Transverse colon (tissue), 4 donors: ENCODE measurements around the gene CHRD. TPM values are rescaled to one million over a fixed set of nuclear protein-coding genes. Genes with fewer than 3 reads are reported as not detected.

Experiments
- DNase-seq: peaks from one replicate; pipeline ENCODE4 v3.0.0-alpha.2; 2019
- H3K27ac ChIP-seq, 4 donors: fragments of 200-600 bp; sonication (generic); 2 replicates each; pipeline ENCODE4 v1.5.1; 2016 to 2018; ENCODE audit warnings: inconsistent platforms in 4 of 4
- H3K27me3 ChIP-seq: fragments of 200-600 bp; sonication (generic); 2 replicates; pipeline ENCODE4 v1.5.1; 2017; ENCODE audit warnings: inconsistent platforms
- H3K36me3 ChIP-seq, 4 donors: fragments of 200-600 bp; sonication (generic); 2 replicates each; pipeline ENCODE4 v1.5.1; 2017 to 2019; ENCODE audit warnings: inconsistent platforms in 4 of 4
- H3K4me1 ChIP-seq, 4 donors: fragments of 200-600 bp; sonication (generic); 2 replicates each; pipeline ENCODE4 v1.5.1; 2017 to 2020; ENCODE audit warnings: inconsistent platforms in 4 of 4
- H3K4me3 ChIP-seq, 4 donors: fragments of 200-600 bp; sonication (generic); 1 replicate in 1 of 4; 2 replicates in 3 of 4; pipeline versions ENCODE4 v1.5.1 to v1.6.1; 2017 to 2019; ENCODE audit warnings: inconsistent platforms in 4 of 4
- H3K9me3 ChIP-seq, 2 donors: fragments of 200-600 bp; sonication (generic); 2 replicates each; pipeline ENCODE4 v1.5.1; 2017 to 2019; ENCODE audit warnings: inconsistent platforms in 2 of 2
- CTCF ChIP-seq, 5 experiments: fragments of 200-600 bp in 3 of 5; fragments of 450-650 bp in 2 of 5; sonication (generic) in 3 of 5; IDR thresholded peaks; 1 replicate in 2 of 5; 2 replicates in 3 of 5; pipeline ENCODE4 v1.5.1; 2016 to 2017; ENCODE audit warnings: antibody characterized with exemption in 5 of 5, inconsistent platforms in 3 of 5, mild to moderate bottlenecking in 2 of 5, moderate library complexity in 1 of 5
- EP300 ChIP-seq: sonication (generic); formaldehyde crosslinking; IDR thresholded peaks from one replicate; pipeline ENCODE4 v1.6.1; 2017; ENCODE audit warnings: antibody characterized with exemption, low read depth
- POLR2A ChIP-seq: fragments of 450-650 bp; IDR thresholded peaks from one replicate; pipeline ENCODE4 v1.6.1; 2016; ENCODE audit warnings: antibody characterized with exemption, mild to moderate bottlenecking, moderate library complexity
- POLR2AphosphoS5 ChIP-seq, 3 donors: sonication (generic); formaldehyde crosslinking; IDR thresholded peaks; one replicate each; pipeline ENCODE4 v1.6.1; 2016; ENCODE audit warnings: antibody characterized with exemption in 3 of 3
- WGBS, 2 donors: methylation state at CpG; one replicate each; pipeline ENCODE4 v1.1.5; 2018; ENCODE audit warnings: low coverage in 1 of 2; 5-methylcytosine and 5-hydroxymethylcytosine counted together
- in situ Hi-C, 4 donors: fragments of 200-750 bp; cut with MboI; loops; one replicate each; pipeline versions ENCODE4 v1.15.0 to v1.15.1; 2017; ENCODE audit warnings: low sequenced_read_pairs in 3 of 4, low pct_ligation_motif_present in 1 of 4, low pct_unique_long_range_greater_than_20kb in 1 of 4
- intact Hi-C: fragments of 100-400 bp; cut with DNase I; formaldehyde crosslinking; loops from one replicate; pipeline ENCODE4 v1.15.1; 2023; ENCODE audit warnings: low total_unique reads
- total RNA-seq, 4 donors: library from RNA; depleted of rRNA; stranded (reverse); fragments of >200 nt; gene quantifications; one replicate each; pipeline ENCODE4 v1.1.0, GENCODE V29; 2016

Gene CHRD
- total RNA-seq, 4 donors from 2014 or later = 1.9 to 7.0 (median 4.5) TPM

GRCh38 chr3:184359610-184360009 lies 20.2 kb upstream of the CHRD start:
- H3K36me3 ChIP-seq = peaks cover 0 to 7% (median 0%) of the 10 kb centered on the region in 4 donors
- intact Hi-C loops = loop anchor here (10.0 kb wide), 2 partner anchors 55 to 155 kb away; no protein-coding TSS in a partner anchor

GRCh38 chr3:184360070-184360928 lies 19.6 kb upstream of the CHRD start:
- Histone ChIP-seq H3K36me3 (peaks cover 0 to 7% (median 2%) of the 10 kb centered on the region in 4 donors), H3K9me3 (no peaks in the 10 kb centered on the region), H3K4me3 (peak overlapping the region; percentile 76 to 95 (median 90)), H3K4me1 (peaks cover 7 to 38% (median 29%) of the 10 kb centered on the region in 4 donors), H3K27me3 (no peaks in the 10 kb centered on the region), H3K27ac (peak overlapping the region; percentile 94 to 100 (median 97))
- in situ Hi-C loops = loop anchor here in 1 of 4 donors (25.0 kb wide), 1 partner anchor 427 kb away; no protein-coding TSS in a partner anchor
- TF ChIP-seq POLR2A = no peak
- TF ChIP-seq CTCF (IDR thresholded peaks at IDR 0.05) = no peak
- no peak for TF ChIP-seq EP300
- no peak for TF ChIP-seq POLR2AphosphoS5 (IDR thresholded peaks at IDR 0.05)
- DNase-seq = no peak
- intact Hi-C loops = loop anchor here (10.0 kb wide), 1 partner anchor 155 kb away; no protein-coding TSS in a partner anchor
- WGBS, 2 donors = 45 to 61% methylated on average over 8 to 12 of the region's 12 CpGs

More at GRCh38 chr3:184359610-184360009, 20.2 kb upstream of the CHRD start:
- WGBS, 2 donors = 77% methylated on average over 9 of the region's 9 CpGs; no CpG with 5 or more reads in 1 of the 2 donors
- H3K27ac ChIP-seq = no peak overlapping the region
- H3K27me3 ChIP-seq = no peaks in the 10 kb centered on the region
- no peaks in the 10 kb centered on the region for H3K9me3 ChIP-seq
- H3K4me3 ChIP-seq = peak overlapping the region in 1 of 4 donors; percentile 76
- TF ChIP-seq POLR2AphosphoS5 (IDR thresholded peaks at IDR 0.05) (no peak), CTCF (IDR thresholded peaks at IDR 0.05) (no peak), POLR2A (no peak), EP300 (no peak)
- no peak for DNase-seq
- peaks cover 7 to 35% (median 28%) of the 10 kb centered on the region in 4 donors for H3K4me1 ChIP-seq
- in situ Hi-C loops = loop anchor here in 1 of 4 donors (25.0 kb wide), 1 partner anchor 428 kb away; no protein-coding TSS in a partner anchor

- DNase-seq = no peak
- WGBS, 2 donors = 0 to 11% methylated on average over 1 to 6 of the region's 24 CpGs
- H3K4me3 ChIP-seq = peak overlapping the region; percentile 76 to 95 (median 90)
- TF ChIP-seq CTCF (IDR thresholded peaks at IDR 0.05) (no peak), EP300 (no peak), POLR2AphosphoS5 (IDR thresholded peaks at IDR 0.05) (no peak), POLR2A (peak; percentile 48)
- H3K4me1 ChIP-seq = peaks cover 7 to 38% (median 29%) of the 10 kb centered on the region in 4 donors
- in situ Hi-C loops (loop anchor here in 1 of 4 donors (25.0 kb wide), 1 partner anchor 426 kb away; no protein-coding TSS in a partner anchor), intact Hi-C loops (loop anchor here (10.0 kb wide), 1 partner anchor 154 kb away; no protein-coding TSS in a partner anchor)
- peaks cover 0 to 7% (median 3%) of the 10 kb centered on the region in 4 donors for H3K36me3 ChIP-seq
- no peaks in the 10 kb centered on the region for H3K27me3 ChIP-seq
- peak overlapping the region; percentile 94 to 100 (median 97) for H3K27ac ChIP-seq
- H3K9me3 ChIP-seq = no peaks in the 10 kb centered on the region
Observed at GRCh38 chr3:184360929-184361531, 18.8 kb upstream of the CHRD start.
